Activated T-cell treated with anti-CD3 and anti-CD28 coated beads for 1 hour (primary cell): ENCODE results near the gene JAG2.

Experiments
- DNase-seq: peaks from one replicate; pipeline ENCODE4 v3.0.0-alpha.2; 2020; ENCODE audit warnings: low read depth

The JAG2 gene

GRCh38 chr14:105203701-105204100, 35.1 kb upstream of the JAG2 start:
- DNase-seq, result no peak

- DNase-seq, result peak; percentile 51
Observed at GRCh38 chr14:105203057-105203531, 34.5 kb upstream of the JAG2 start.

- no peak for DNase-seq
Observed at GRCh38 chr14:105201925-105202513, 33.4 kb upstream of the JAG2 start.

GRCh38 chr14:105201156-105201924, 32.8 kb upstream of the JAG2 start:
- DNase-seq, result no peak

- DNase-seq, result no peak
Observed at GRCh38 chr14:105200641-105201040, 32.1 kb upstream of the JAG2 start.

GRCh38 chr14:105200074-105200473, 31.5 kb upstream of the JAG2 start:
- DNase-seq, result no peak

GRCh38 chr14:105199093-105199492, 30.5 kb upstream of the JAG2 start:
- DNase-seq, result no peak

- no peak for DNase-seq
Observed at GRCh38 chr14:105198588-105198987, 30.0 kb upstream of the JAG2 start.

- no peak for DNase-seq
Observed at GRCh38 chr14:105197211-105197641, 28.6 kb upstream of the JAG2 start.

GRCh38 chr14:105196265-105196960, 27.8 kb upstream of the JAG2 start:
- DNase-seq, result no peak

- DNase-seq, result no peak
Observed at GRCh38 chr14:105195522-105196264, 27.1 kb upstream of the JAG2 start.

- no peak for DNase-seq
Observed at GRCh38 chr14:105195051-105195450, 26.5 kb upstream of the JAG2 start.

- no peak for DNase-seq
Observed at GRCh38 chr14:105193916-105194782, 25.6 kb upstream of the JAG2 start.

- no peak for DNase-seq
Observed at GRCh38 chr14:105192866-105193731, 24.5 kb upstream of the JAG2 start.

- DNase-seq, result no peak
Observed at GRCh38 chr14:105187935-105188524, 19.5 kb upstream of the JAG2 start.

- DNase-seq, result no peak
Observed at GRCh38 chr14:105187116-105187515, 18.5 kb upstream of the JAG2 start.

- no peak for DNase-seq
Observed at GRCh38 chr14:105185973-105186372, 17.4 kb upstream of the JAG2 start.

- DNase-seq, result no peak
Observed at GRCh38 chr14:105185001-105185400, 16.4 kb upstream of the JAG2 start.

GRCh38 chr14:105184461-105184860, 15.9 kb upstream of the JAG2 start:
- no peak for DNase-seq
